A673 (cell line): ENCODE data around the gene BPIFB1. TPM values are rescaled to one million over a fixed set of nuclear protein-coding genes. Genes with fewer than 3 reads are reported as not detected.

Experiments used
- BruUV-seq: library from RNA; stranded (reverse); fragments of 400-500 nt; replicated peaks from 2 replicates; lab custom pipeline; 2021; lab: Mats Ljungman, UMichigan
- CTCF ChIA-PET: fragments of 300-600 bp; sonication (Branson Sonifier 250); formaldehyde crosslinking; loops from one replicate; lab custom pipeline; 2022; ENCODE audit warnings: antibody characterized with exemption; lab: Charles Lee
- POLR2A ChIA-PET: fragments of 300-600 bp; sonication (Branson Sonifier 250); formaldehyde crosslinking; loops from one replicate; lab custom pipeline; 2022; ENCODE audit warnings: antibody characterized with exemption; ENCODE audit not compliant: low non-redundant PET; lab: Charles Lee
- DNase-seq: peaks from one replicate; pipeline ENCODE4 v3.0.0-alpha.2; 2015; ENCODE audit warnings: low spot score
- H3K27ac ChIP-seq: fragments of 200-600 bp; sonication (generic); 2 replicates; pipeline ENCODE4 v1.5.1; 2016; ENCODE audit warnings: mixed run types, low read depth, mild to moderate bottlenecking, mixed read lengths, antibody characterized with exemption, low read length; ENCODE audit not compliant: poor library complexity, severe bottlenecking
- H3K27me3 ChIP-seq: fragments of 200-600 bp; sonication (generic); replicated peaks from 2 replicates; pipeline ENCODE4 v1.6.1; 2017; ENCODE audit warnings: mixed run types, low read depth, mild to moderate bottlenecking, mixed read lengths, antibody characterized with exemption, low read length; ENCODE audit not compliant: insufficient read depth, poor library complexity
- H3K36me3 ChIP-seq: fragments of 200-600 bp; sonication (generic); 2 replicates; pipeline ENCODE4 v1.6.1; 2016; ENCODE audit warnings: mixed run types, mild to moderate bottlenecking, mixed read lengths, antibody characterized with exemption, low read length; ENCODE audit not compliant: insufficient read depth, poor library complexity, severe bottlenecking
- H3K4me1 ChIP-seq: fragments of 200-600 bp; sonication (generic); 2 replicates; pipeline ENCODE4 v1.6.1; 2017; ENCODE audit warnings: mixed run types, mild to moderate bottlenecking, mixed read lengths, antibody characterized with exemption, low read length; ENCODE audit not compliant: insufficient read depth, poor library complexity, severe bottlenecking
- H3K4me3 ChIP-seq: fragments of 200-600 bp; sonication (generic); 2 replicates; pipeline ENCODE4 v1.5.1; 2016; ENCODE audit warnings: low read depth, mixed run types, mild to moderate bottlenecking, mixed read lengths, low read length; ENCODE audit not compliant: poor library complexity, severe bottlenecking
- H3K9me3 ChIP-seq: fragments of 200-600 bp; sonication (generic); 2 replicates; pipeline ENCODE4 v1.6.1; 2016; ENCODE audit warnings: mixed run types, low read depth, mild to moderate bottlenecking, mixed read lengths, antibody characterized with exemption, low read length; ENCODE audit not compliant: poor library complexity, severe bottlenecking
- CTCF ChIP-seq: fragments of 300-800, 200-600 bp; sonication (generic); conservative IDR thresholded peaks from 2 replicates; pipeline ENCODE4 v1.5.1; 2017; ENCODE audit warnings: low read depth, mild to moderate bottlenecking, antibody characterized with exemption, low read length, moderate library complexity, mixed read lengths
- EZH2 ChIP-seq: fragments of 200-600 bp; sonication (generic); IDR thresholded peaks from 2 replicates; pipeline ENCODE4 v1.6.1; 2017; ENCODE audit warnings: borderline replicate concordance, low read depth, mild to moderate bottlenecking, mixed read lengths, antibody characterized with exemption, low read length; ENCODE audit not compliant: poor library complexity, severe bottlenecking
- intact Hi-C: fragments of 100-400 bp; cut with micrococcal nuclease; formaldehyde crosslinking; loops from one replicate; pipeline ENCODE4 v1.10.0; 2022; ENCODE audit not compliant: unreplicated experiment
- total RNA-seq: library from RNA; stranded (reverse); gene quantifications from 2 replicates; pipeline ENCODE4 v1.2.3, GENCODE V29; 2021

The BPIFB1 gene
- total RNA-seq, 1 experiment from 2014 or later: not detected

DNA sequence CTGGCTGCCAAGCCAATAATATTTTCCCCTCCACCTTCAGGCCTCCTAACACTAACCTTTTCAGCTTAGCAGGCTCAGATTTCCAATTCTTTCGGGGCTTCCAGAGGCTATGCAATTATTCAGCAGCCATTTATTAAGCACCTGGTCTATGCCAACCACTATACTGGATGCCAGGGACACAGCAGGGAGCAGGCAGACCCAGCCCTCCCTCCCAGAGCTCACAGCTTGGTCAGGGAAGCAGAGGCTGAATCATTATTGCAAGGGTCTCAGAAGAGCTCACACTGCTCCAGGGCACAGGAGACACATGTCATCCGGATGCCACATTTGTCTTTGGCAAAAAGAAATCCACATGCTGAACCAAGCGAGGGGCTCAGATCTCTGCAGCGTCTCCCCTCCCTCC lies 1.3 kb downstream of the BPIFB1 start:
- Histone ChIP-seq H3K9me3 (no peaks in the 10 kb centered on the region), H3K27ac (no peak overlapping the region), H3K4me3 (no peak overlapping the region), H3K36me3 (no peaks in the 10 kb centered on the region), H3K27me3 (peaks cover 47% of the 10 kb centered on the region), H3K4me1 (no peaks in the 10 kb centered on the region)
- no TSS peak for BruUV-seq
- CTCF ChIA-PET: interaction anchor here (0.6 kb wide), 1 partner anchor 633 kb away, joined by 6 read pairs; no protein-coding TSS in a partner anchor
- DNase-seq: no peak
- TF ChIP-seq EZH2: no peak
- TF ChIP-seq CTCF: no peak
- intact Hi-C loops: no loop called here
- POLR2A ChIA-PET: no interaction called here

DNA sequence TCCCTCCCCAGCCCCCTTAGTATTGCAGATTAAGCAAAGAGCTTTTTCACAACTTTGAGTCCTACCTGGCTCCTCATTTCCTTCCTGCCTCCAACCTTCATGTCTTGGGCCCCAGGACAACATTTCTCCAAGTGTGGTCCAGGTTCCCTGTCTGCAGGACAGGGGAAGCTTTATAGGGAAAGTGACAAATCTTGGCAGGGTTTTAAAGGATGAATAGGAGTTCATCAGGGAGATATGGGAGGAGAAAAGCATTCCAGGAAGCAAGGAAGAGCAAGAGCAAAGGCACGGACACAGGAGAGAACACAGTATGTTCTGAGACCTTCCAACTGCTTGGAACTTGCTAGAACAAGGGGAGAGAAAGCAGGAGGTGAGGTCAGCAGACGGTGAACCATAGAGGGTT lies 1.9 kb downstream of the BPIFB1 start:
- DNase-seq: no peak
- ChIA-PET CTCF (interaction anchor here (0.6 kb wide), 1 partner anchor 634 kb away, joined by 6 read pairs; no protein-coding TSS in a partner anchor), POLR2A (no interaction called here)
- Histone ChIP-seq H3K4me1 (no peaks in the 10 kb centered on the region), H3K27ac (no peak overlapping the region), H3K4me3 (no peak overlapping the region), H3K36me3 (no peaks in the 10 kb centered on the region), H3K27me3 (peaks cover 46% of the 10 kb centered on the region), H3K9me3 (no peaks in the 10 kb centered on the region)
- BruUV-seq: no TSS peak
- intact Hi-C loops: no loop called here
- TF ChIP-seq EZH2 (no peak), CTCF (no peak)

DNA sequence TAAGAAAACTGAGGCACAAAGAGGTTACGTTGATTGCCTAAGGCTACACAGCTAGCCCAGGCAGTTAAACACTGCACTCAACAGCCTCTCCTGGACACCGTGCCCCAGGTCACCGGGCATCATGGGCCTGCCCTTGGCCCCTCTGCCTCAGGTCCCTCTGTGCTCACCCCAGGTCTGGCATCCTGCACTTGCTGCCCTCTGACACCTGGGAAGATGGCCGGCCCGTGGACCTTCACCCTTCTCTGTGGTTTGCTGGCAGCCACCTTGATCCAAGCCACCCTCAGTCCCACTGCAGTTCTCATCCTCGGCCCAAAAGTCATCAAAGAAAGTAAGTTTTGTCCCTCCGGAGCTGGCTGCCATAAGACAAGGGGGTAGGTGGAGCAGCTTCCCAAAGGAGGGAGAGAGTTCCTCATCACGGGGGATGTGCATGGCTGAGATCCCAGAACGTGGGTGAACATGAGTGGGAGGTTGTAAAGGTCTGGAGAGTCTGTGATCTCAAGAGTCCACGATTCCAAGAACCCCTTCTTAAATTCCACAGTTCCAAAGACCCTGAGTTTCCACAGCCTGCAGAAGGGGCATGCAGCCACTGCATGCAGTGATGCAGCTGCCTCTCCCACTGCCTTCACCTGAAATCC lies 3.0 kb downstream of the BPIFB1 start:
- DNase-seq: no peak
- no TSS peak for BruUV-seq
- TF ChIP-seq EZH2 (no peak), CTCF (no peak)
- Histone ChIP-seq H3K9me3 (no peaks in the 10 kb centered on the region), H3K27ac (no peak overlapping the region), H3K4me1 (no peaks in the 10 kb centered on the region), H3K4me3 (no peak overlapping the region), H3K27me3 (peaks cover 46% of the 10 kb centered on the region), H3K36me3 (no peaks in the 10 kb centered on the region)
- ChIA-PET CTCF (no interaction called here), POLR2A (no interaction called here)
- intact Hi-C loops: no loop called here
